HCT116 (cell line): ENCODE results near the gene FAM89B. TPM values are rescaled to one million over a fixed set of nuclear protein-coding genes. Genes with fewer than 3 reads are reported as not detected.

ENCODE experiments used
- ATAC-seq: fragments of 200-7000 bp; cut with Tn5 transposase; 2 replicates; pipeline ENCODE4 v1.9.1; 2020; ENCODE audit warnings: mild to moderate bottlenecking, moderate library complexity
- BruUV-seq: library from RNA; stranded (reverse); fragments of 400-500 nt; replicated peaks from 2 replicates; lab custom pipeline; 2021; lab: Mats Ljungman, UMichigan
- CTCF ChIA-PET: fragments of 300-600 bp; sonication (Branson Sonifier 250); formaldehyde crosslinking; loops from one replicate; lab custom pipeline; 2021; ENCODE audit warnings: antibody characterized with exemption; lab: Charles Lee
- POLR2A ChIA-PET: fragments of 300-600, 350-600 bp; sonication (Branson Sonifier 250); formaldehyde crosslinking; loops from one replicate; lab custom pipeline; 2021; ENCODE audit warnings: antibody characterized with exemption; lab: Charles Lee
- RAD21 ChIA-PET, 2 experiments: fragments of 300-600 bp; sonication (Branson Sonifier 250); formaldehyde crosslinking; loops; one replicate each; lab custom pipeline; 2023; ENCODE audit warnings: low total read pairs in 2 of 2; ENCODE audit not compliant: uncharacterized antibody in 2 of 2, unreplicated experiment in 2 of 2, low non-redundant PET in 1 of 2; lab: Charles Lee
- DNase-seq: peaks from one replicate; pipeline ENCODE4 v3.0.0-alpha.2; 2010; ENCODE audit warnings: low read depth, low spot score
- H2AFZ ChIP-seq: fragments of 200-600 bp; shearing (Covaris generic), sonication (generic); 2 replicates; pipeline ENCODE4 v1.6.1; 2017; ENCODE audit warnings: low read depth, mixed run types, mixed read lengths, antibody characterized with exemption, low read length; ENCODE audit not compliant: poor library complexity, severe bottlenecking
- H3K27ac ChIP-seq: 2 replicates; pipeline ENCODE4 v1.5.1; 2012; ENCODE audit warnings: low read depth, low read length
- H3K27me3 ChIP-seq: fragments of 200-600 bp; sonication (generic); 2 replicates; pipeline ENCODE4 v1.6.1; 2016; ENCODE audit warnings: mixed run types, low read length, mixed read lengths; ENCODE audit not compliant: insufficient read depth
- H3K36me3 ChIP-seq, 2 experiments: fragments of 200-500 bp in 1 of 2; fragments of 200-600 bp in 1 of 2; sonication (Bioruptor generic) in 1 of 2; sonication (generic) in 1 of 2; 2 replicates each; pipeline versions ENCODE4 v1.5.1 to v1.6.1; 2014 to 2016; ENCODE audit warnings: low read length in 2 of 2, inconsistent platforms in 1 of 2, mixed read lengths in 1 of 2, mixed run types in 1 of 2; ENCODE audit not compliant: insufficient read depth in 2 of 2, control insufficient read depth in 1 of 2
- H3K4me1 ChIP-seq, 2 experiments: fragments of 200-600 bp in 1 of 2; sonication (generic) in 1 of 2; 2 replicates each; pipeline versions ENCODE4 v1.5.1 to v1.6.1; 2012 to 2017; ENCODE audit warnings: low read length in 2 of 2, inconsistent platforms in 1 of 2, mild to moderate bottlenecking in 1 of 2, mixed read lengths in 1 of 2, mixed run types in 1 of 2, moderate library complexity in 1 of 2; ENCODE audit not compliant: insufficient read depth in 2 of 2, control insufficient read depth in 1 of 2
- H3K4me2 ChIP-seq: fragments of 200-600 bp; sonication (generic); 2 replicates; pipeline ENCODE4 v1.6.1; 2017; ENCODE audit warnings: mixed run types, low read length, mixed read lengths
- H3K4me3 ChIP-seq, 2 experiments: fragments of 200-600 bp in 1 of 2; sonication (generic) in 1 of 2; replicated peaks in 1 of 2; 2 replicates each; pipeline ENCODE4 v1.5.1; 2011 to 2016; ENCODE audit warnings: low read length in 2 of 2, control low read depth in 1 of 2, low read depth in 1 of 2, mild to moderate bottlenecking in 1 of 2, mixed read lengths in 1 of 2, mixed run types in 1 of 2
- H3K79me2 ChIP-seq: fragments of 200-600 bp; sonication (generic); 2 replicates; pipeline ENCODE4 v1.6.1; 2017; ENCODE audit warnings: mild to moderate bottlenecking, mixed run types, low read length, moderate library complexity, mixed read lengths; ENCODE audit not compliant: insufficient read depth
- H3K9ac ChIP-seq: fragments of 200-600 bp; sonication (generic); 2 replicates; pipeline ENCODE4 v1.6.1; 2016; ENCODE audit warnings: low read length, mixed read lengths
- H3K9me2 ChIP-seq: fragments of 200-600 bp; sonication (generic), shearing (Covaris generic); 2 replicates; pipeline ENCODE4 v1.6.1; 2017; ENCODE audit warnings: mixed run types, mild to moderate bottlenecking, moderate library complexity; ENCODE audit not compliant: insufficient read depth
- H3K9me3 ChIP-seq, 2 experiments: fragments of 200-500 bp in 1 of 2; fragments of 200-600 bp in 1 of 2; sonication (Bioruptor generic) in 1 of 2; sonication (generic) in 1 of 2; 2 replicates each; pipeline ENCODE4 v1.6.1; 2014 to 2017; ENCODE audit warnings: low read length in 2 of 2, mixed read lengths in 2 of 2, inconsistent platforms in 1 of 2, low read depth in 1 of 2, mild to moderate bottlenecking in 1 of 2, mixed run types in 1 of 2, moderate library complexity in 1 of 2; ENCODE audit not compliant: control insufficient read depth in 1 of 2, insufficient read depth in 1 of 2
- H4K20me1 ChIP-seq: fragments of 200-600 bp; sonication (generic), shearing (Covaris generic); 2 replicates; pipeline ENCODE4 v1.6.1; 2017; ENCODE audit warnings: mixed run types, mild to moderate bottlenecking, moderate library complexity; ENCODE audit not compliant: insufficient read depth
- CBX3 ChIP-seq: IDR thresholded peaks from 2 replicates; pipeline ENCODE4 v1.6.1; 2012; ENCODE audit warnings: low read depth
- ELF1 ChIP-seq: IDR thresholded peaks from 2 replicates; pipeline ENCODE4 v1.6.1; 2012; ENCODE audit warnings: low read depth, borderline replicate concordance
- POLR2A ChIP-seq: IDR thresholded peaks from 2 replicates; pipeline ENCODE4 v1.7.0; 2011; ENCODE audit warnings: borderline replicate concordance; ENCODE audit not compliant: insufficient read depth, insufficient read length; ENCODE audit errors: extremely low read depth
- POLR2AphosphoS5 ChIP-seq: IDR thresholded peaks from 2 replicates; pipeline ENCODE4 v1.6.1; 2011; ENCODE audit warnings: mild to moderate bottlenecking, low read depth, low read length, moderate library complexity
- SIN3A ChIP-seq: IDR thresholded peaks from 2 replicates; pipeline ENCODE4 v1.6.1; 2012; ENCODE audit warnings: low read depth
- SP1 ChIP-seq: IDR thresholded peaks from 2 replicates; pipeline ENCODE4 v1.6.1; 2012; ENCODE audit warnings: low read depth
- SRF ChIP-seq: IDR thresholded peaks from 2 replicates; pipeline ENCODE4 v1.6.1; 2012; ENCODE audit warnings: low read depth
- ZFX ChIP-seq: fragments of 450-650 bp; IDR thresholded peaks from 2 replicates; pipeline ENCODE4 v1.6.1; 2017
- intact Hi-C: fragments of 100-400 bp; cut with micrococcal nuclease; formaldehyde crosslinking; loops from 2 replicates; pipeline ENCODE4 v1.10.0; 2022
- total RNA-seq: library from RNA; stranded (reverse); gene quantifications from one replicate; pipeline ENCODE4 v1.2.1, GENCODE V29; 2021; ENCODE audit not compliant: unreplicated experiment
- TF ChIP-seq, protein P1 (sequence below), 3 experiments: fragments of 200-600 bp in 1 of 3; sonication (generic) in 1 of 3; IDR thresholded peaks in 2 of 3; conservative IDR thresholded peaks in 1 of 3; 2 replicates each; pipeline ENCODE4 v1.5.1; 2012 to 2017; ENCODE audit warnings: low read depth in 2 of 3, low read length in 2 of 3, antibody characterized with exemption in 1 of 3, borderline replicate concordance in 1 of 3, control low read depth in 1 of 3, mild to moderate bottlenecking in 1 of 3, mixed read lengths in 1 of 3, mixed run types in 1 of 3, moderate library complexity in 1 of 3; ENCODE audit not compliant: insufficient read depth in 1 of 3
- TF ChIP-seq, protein P2 (sequence below): IDR thresholded peaks from 2 replicates; pipeline ENCODE4 v1.6.1; 2012; ENCODE audit warnings: low read depth

FAM89B gene
- total RNA-seq, 1 experiment from 2014 or later, result 60.0 TPM

GRCh38 chr11:65606876-65607613 lies 34.7 kb downstream of the FAM89B start:
- Histone ChIP-seq H3K27me3 (no peaks in the 10 kb centered on the region), H2AFZ (no peak overlapping the region), H3K9me3 (no peaks in the 10 kb centered on the region), H4K20me1 (no peaks in the 10 kb centered on the region), H3K9ac (peak overlapping the region; percentile 43), H3K4me3 (peak overlapping the region; percentile 7 to 35; a peak in 3 of 4 replicates), H3K9me2 (no peaks in the 10 kb centered on the region), H3K4me2 (peak overlapping the region; percentile 68), H3K36me3 (peaks cover 14 to 20% of the 10 kb centered on the region in 2 experiments; a peak in 3 of 4 replicates), H3K79me2 (peaks cover 23% of the 10 kb centered on the region), H3K4me1 (peaks cover 8 to 44% of the 10 kb centered on the region in 2 experiments; a peak in 3 of 4 replicates), H3K27ac (peak overlapping the region; percentile 67)
- ATAC-seq (peak; percentile 98), DNase-seq (peak; percentile 89)
- ChIA-PET RAD21 (interaction anchor here in 1 of 2 experiments (0.5 kb wide), 1 partner anchor 67 kb away, joined by 3 read pairs; no protein-coding TSS in a partner anchor), CTCF (interaction anchor here (2.7 kb wide), 1 partner anchor 13 kb away, joined by 13 read pairs; no protein-coding TSS in a partner anchor), POLR2A (interaction anchor here (1.4 to 1.5 kb wide), 2 partner anchors 8 to 31 kb away, joined by 3 to 5 read pairs; partner anchors contain the start of genes PCNX3 and SIPA1)
- intact Hi-C loops, result no loop called here
- TF ChIP-seq POLR2AphosphoS5, result peak; percentile 42; the same call in 1 of the 2 replicates
- TF ChIP-seq SP1, result no peak
- no TSS peak for BruUV-seq

DNA sequence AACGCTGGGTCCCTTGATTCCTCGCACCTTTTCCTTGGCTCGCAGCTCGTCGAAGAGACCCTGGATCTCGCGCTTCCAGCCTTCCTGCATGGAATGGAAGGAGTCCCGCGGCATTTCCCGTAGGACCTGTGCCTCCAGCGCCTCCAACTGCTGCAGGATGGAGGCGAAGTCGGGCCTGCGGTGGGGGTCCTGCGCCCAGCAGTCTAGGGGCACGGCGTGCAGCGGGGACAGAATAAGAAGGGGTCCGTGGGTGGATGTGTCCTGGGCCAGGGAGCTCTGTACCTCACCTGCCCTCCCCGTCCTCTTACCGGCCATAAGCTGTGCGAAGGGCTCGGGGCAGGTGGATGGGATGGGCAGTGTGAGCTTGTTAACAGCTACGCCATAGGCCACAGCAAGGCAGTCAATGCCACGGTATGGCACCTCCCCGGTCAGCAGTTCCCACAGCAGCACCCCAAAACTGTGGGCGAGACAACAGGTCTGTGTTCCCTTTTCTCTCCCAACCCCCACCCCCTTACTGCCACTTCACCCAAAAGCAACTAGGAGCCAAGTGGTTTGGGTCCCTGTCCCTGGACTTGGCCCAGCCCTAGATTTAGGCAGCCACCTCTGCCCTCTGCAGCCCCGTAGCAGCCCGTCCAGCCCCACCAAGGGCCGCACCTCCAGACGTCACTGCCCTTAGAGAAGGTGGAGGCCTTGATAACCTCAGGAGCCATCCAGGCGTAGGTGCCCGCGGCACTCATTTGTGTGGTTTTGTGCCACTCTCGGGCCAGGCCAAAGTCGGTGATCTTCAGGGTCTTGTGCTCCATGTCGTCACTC lies 35.5 kb downstream of the FAM89B start:
- Histone ChIP-seq H3K9me3 (no peaks in the 10 kb centered on the region), H3K9me2 (no peaks in the 10 kb centered on the region), H3K4me2 (peak overlapping the region; percentile 68), H3K27ac (peak overlapping the region; percentile 67), H2AFZ (no peak overlapping the region), H4K20me1 (no peaks in the 10 kb centered on the region), H3K4me1 (peaks cover 9 to 51% of the 10 kb centered on the region in 2 experiments; a peak in 3 of 4 replicates), H3K9ac (peak overlapping the region; percentile 43), H3K4me3 (peak overlapping the region; percentile 7 to 35; a peak in 3 of 4 replicates), H3K27me3 (no peaks in the 10 kb centered on the region), H3K36me3 (peaks cover 14 to 22% of the 10 kb centered on the region in 2 experiments; a peak in 3 of 4 replicates), H3K79me2 (peaks cover 31% of the 10 kb centered on the region)
- no TSS peak for BruUV-seq
- RAD21 ChIA-PET, result interaction anchor here in 1 of 2 experiments (0.5 kb wide), 1 partner anchor 67 kb away, joined by 3 read pairs; no protein-coding TSS in a partner anchor
- CTCF ChIA-PET, result interaction anchor here (2.7 kb wide), 1 partner anchor 14 kb away, joined by 13 read pairs; no protein-coding TSS in a partner anchor
- no peak for DNase-seq
- intact Hi-C loops, result no loop called here
- no peak for ATAC-seq
- POLR2A ChIA-PET, result interaction anchor here (1.5 kb wide), 1 partner anchor 30 kb away, joined by 3 read pairs; the partner anchor contains the start of gene SIPA1
- TF ChIP-seq CBX3, result no peak
- no peak for TF ChIP-seq ELF1
- no peak for TF ChIP-seq SIN3A
- TF ChIP-seq, protein P1, sequence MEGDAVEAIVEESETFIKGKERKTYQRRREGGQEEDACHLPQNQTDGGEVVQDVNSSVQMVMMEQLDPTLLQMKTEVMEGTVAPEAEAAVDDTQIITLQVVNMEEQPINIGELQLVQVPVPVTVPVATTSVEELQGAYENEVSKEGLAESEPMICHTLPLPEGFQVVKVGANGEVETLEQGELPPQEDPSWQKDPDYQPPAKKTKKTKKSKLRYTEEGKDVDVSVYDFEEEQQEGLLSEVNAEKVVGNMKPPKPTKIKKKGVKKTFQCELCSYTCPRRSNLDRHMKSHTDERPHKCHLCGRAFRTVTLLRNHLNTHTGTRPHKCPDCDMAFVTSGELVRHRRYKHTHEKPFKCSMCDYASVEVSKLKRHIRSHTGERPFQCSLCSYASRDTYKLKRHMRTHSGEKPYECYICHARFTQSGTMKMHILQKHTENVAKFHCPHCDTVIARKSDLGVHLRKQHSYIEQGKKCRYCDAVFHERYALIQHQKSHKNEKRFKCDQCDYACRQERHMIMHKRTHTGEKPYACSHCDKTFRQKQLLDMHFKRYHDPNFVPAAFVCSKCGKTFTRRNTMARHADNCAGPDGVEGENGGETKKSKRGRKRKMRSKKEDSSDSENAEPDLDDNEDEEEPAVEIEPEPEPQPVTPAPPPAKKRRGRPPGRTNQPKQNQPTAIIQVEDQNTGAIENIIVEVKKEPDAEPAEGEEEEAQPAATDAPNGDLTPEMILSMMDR (IDR thresholded peaks at IDR 0.05 in 2 of 3, conservative IDR thresholded peaks at IDR 0.05 in 1 of 3; ENCODE audit: borderline replicate concordance in 1 of 3, insufficient read depth in 1 of 3, low read depth in 2 of 3, low read length in 2 of 3), result no peak
- TF ChIP-seq POLR2A, result no peak
- no peak for TF ChIP-seq SRF
- TF ChIP-seq, protein P2, sequence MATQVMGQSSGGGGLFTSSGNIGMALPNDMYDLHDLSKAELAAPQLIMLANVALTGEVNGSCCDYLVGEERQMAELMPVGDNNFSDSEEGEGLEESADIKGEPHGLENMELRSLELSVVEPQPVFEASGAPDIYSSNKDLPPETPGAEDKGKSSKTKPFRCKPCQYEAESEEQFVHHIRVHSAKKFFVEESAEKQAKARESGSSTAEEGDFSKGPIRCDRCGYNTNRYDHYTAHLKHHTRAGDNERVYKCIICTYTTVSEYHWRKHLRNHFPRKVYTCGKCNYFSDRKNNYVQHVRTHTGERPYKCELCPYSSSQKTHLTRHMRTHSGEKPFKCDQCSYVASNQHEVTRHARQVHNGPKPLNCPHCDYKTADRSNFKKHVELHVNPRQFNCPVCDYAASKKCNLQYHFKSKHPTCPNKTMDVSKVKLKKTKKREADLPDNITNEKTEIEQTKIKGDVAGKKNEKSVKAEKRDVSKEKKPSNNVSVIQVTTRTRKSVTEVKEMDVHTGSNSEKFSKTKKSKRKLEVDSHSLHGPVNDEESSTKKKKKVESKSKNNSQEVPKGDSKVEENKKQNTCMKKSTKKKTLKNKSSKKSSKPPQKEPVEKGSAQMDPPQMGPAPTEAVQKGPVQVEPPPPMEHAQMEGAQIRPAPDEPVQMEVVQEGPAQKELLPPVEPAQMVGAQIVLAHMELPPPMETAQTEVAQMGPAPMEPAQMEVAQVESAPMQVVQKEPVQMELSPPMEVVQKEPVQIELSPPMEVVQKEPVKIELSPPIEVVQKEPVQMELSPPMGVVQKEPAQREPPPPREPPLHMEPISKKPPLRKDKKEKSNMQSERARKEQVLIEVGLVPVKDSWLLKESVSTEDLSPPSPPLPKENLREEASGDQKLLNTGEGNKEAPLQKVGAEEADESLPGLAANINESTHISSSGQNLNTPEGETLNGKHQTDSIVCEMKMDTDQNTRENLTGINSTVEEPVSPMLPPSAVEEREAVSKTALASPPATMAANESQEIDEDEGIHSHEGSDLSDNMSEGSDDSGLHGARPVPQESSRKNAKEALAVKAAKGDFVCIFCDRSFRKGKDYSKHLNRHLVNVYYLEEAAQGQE, result no peak
- TF ChIP-seq ZFX, result no peak
